H1 (cell line): ENCODE data around the gene ZSCAN21. TPM values are rescaled to one million over a fixed set of nuclear protein-coding genes. Genes with fewer than 3 reads are reported as not detected.

Source experiments
- CTCF ChIA-PET: fragments of 300-600 bp; sonication (Branson Sonifier 250); formaldehyde crosslinking; loops from one replicate; lab custom pipeline; 2021; ENCODE audit not compliant: partially characterized antibody; lab: Charles Lee
- POLR2A ChIA-PET: fragments of 300-600 bp; sonication (Branson Sonifier 250); formaldehyde crosslinking; loops from one replicate; lab custom pipeline; 2021; ENCODE audit warnings: inconsistent platforms; ENCODE audit not compliant: partially characterized antibody; lab: Charles Lee
- DNase-seq, 2 experiments: peaks; one replicate each; pipeline versions ENCODE4 v3.0.0 to v3.0.0-alpha.2; 2010 to 2022; ENCODE audit warnings: low spot score in 2 of 2, low read depth in 1 of 2, mixed read lengths in 1 of 2
- FAIRE-seq: peaks from 2 replicates; lab custom pipeline; 2011; peaks lifted over from hg19 to GRCh38; lab: Jason Lieb, UNC
- H2AFZ ChIP-seq: 2 replicates; pipeline ENCODE4 v1.8.1; 2012; ENCODE audit warnings: low read length, inconsistent platforms
- H2AK5ac ChIP-seq: 2 replicates; pipeline ENCODE4 v1.6.1; 2013; ENCODE audit warnings: low read depth, low read length
- H2BK120ac ChIP-seq: replicated peaks from 2 replicates; pipeline ENCODE3; 2013; ENCODE audit warnings: low read depth, low read length, inconsistent platforms
- H2BK12ac ChIP-seq: 2 replicates; pipeline ENCODE4 v1.6.1; 2013; ENCODE audit warnings: low read depth, low read length
- H2BK15ac ChIP-seq: 2 replicates; pipeline ENCODE4 v1.6.1; 2013; ENCODE audit warnings: low read length
- H2BK20ac ChIP-seq: 2 replicates; pipeline ENCODE4 v1.6.1; 2013; ENCODE audit warnings: low read length
- H2BK5ac ChIP-seq: 2 replicates; pipeline ENCODE4 v1.6.1; 2013; ENCODE audit warnings: low read depth, low read length
- H3K14ac ChIP-seq: 2 replicates; pipeline ENCODE4 v1.6.1; 2013; ENCODE audit warnings: inconsistent platforms; ENCODE audit not compliant: insufficient read length
- H3K18ac ChIP-seq: 2 replicates; pipeline ENCODE4 v1.6.1; 2013; ENCODE audit warnings: low read length; ENCODE audit errors: extremely low read depth
- H3K23ac ChIP-seq: 2 replicates; pipeline ENCODE4 v1.6.1; 2013; ENCODE audit warnings: inconsistent platforms; ENCODE audit not compliant: insufficient read length
- H3K23me2 ChIP-seq: 2 replicates; pipeline ENCODE4 v1.6.1; 2013; ENCODE audit warnings: low read depth, low read length
- H3K27ac ChIP-seq: 2 replicates; pipeline ENCODE4 v1.6.1; 2011; ENCODE audit warnings: low read depth, low read length, inconsistent platforms
- H3K27me3 ChIP-seq, 4 experiments: replicated peaks in 1 of 4; 1 replicate in 1 of 4; 2 replicates in 3 of 4; pipeline versions ENCODE4 v1.6.1 to v1.8.1; 2011 to 2013; ENCODE audit warnings: low read length in 3 of 4, mild to moderate bottlenecking in 3 of 4, inconsistent platforms in 2 of 4, mixed read lengths in 2 of 4, moderate library complexity in 1 of 4; ENCODE audit not compliant: control insufficient read depth in 3 of 4, insufficient read depth in 3 of 4; ENCODE audit errors: extremely low read depth in 1 of 4
- H3K36me3 ChIP-seq, 4 experiments: 2 replicates each; pipeline versions ENCODE4 v1.6.1 to v1.8.1; 2011 to 2013; ENCODE audit warnings: mild to moderate bottlenecking in 4 of 4, low read length in 3 of 4, moderate library complexity in 2 of 4, control low read depth in 1 of 4, inconsistent platforms in 1 of 4; ENCODE audit not compliant: insufficient read depth in 4 of 4, control insufficient read depth in 2 of 4
- H3K4ac ChIP-seq: replicated peaks from 2 replicates; pipeline ENCODE3; 2013; ENCODE audit warnings: low read length, low read depth, mixed read lengths, inconsistent platforms; ENCODE audit not compliant: insufficient read length
- H3K4me1 ChIP-seq, 4 experiments: replicated peaks in 1 of 4; 1 replicate in 1 of 4; 2 replicates in 3 of 4; pipeline versions ENCODE4 v1.6.1 to v1.8.1; 2011 to 2013; ENCODE audit warnings: low read length in 3 of 4, inconsistent platforms in 2 of 4, mixed read lengths in 1 of 4; ENCODE audit not compliant: insufficient read depth in 4 of 4, control insufficient read depth in 3 of 4
- H3K4me2 ChIP-seq, 2 experiments: 2 replicates each; pipeline versions ENCODE4 v1.6.1 to v1.8.1; 2011 to 2013; ENCODE audit warnings: low read depth in 2 of 2, low read length in 2 of 2, control low read depth in 1 of 2, inconsistent platforms in 1 of 2, mild to moderate bottlenecking in 1 of 2; ENCODE audit not compliant: insufficient read depth in 1 of 2
- H3K4me3 ChIP-seq, 4 experiments: fragments of 200-600, 300-600 bp in 1 of 4; sonication (generic), shearing (Covaris generic), sonication (Bioruptor Twin) in 1 of 4; 2 replicates each; pipeline versions ENCODE4 v1.5.1 to v1.8.1; 2011 to 2016; ENCODE audit warnings: low read length in 4 of 4, low read depth in 3 of 4, control low read depth in 2 of 4, inconsistent platforms in 2 of 4, mild to moderate bottlenecking in 2 of 4, mixed read lengths in 1 of 4, moderate library complexity in 1 of 4; ENCODE audit not compliant: insufficient read depth in 2 of 4; ENCODE audit errors: extremely low read depth in 1 of 4
- H3K56ac ChIP-seq: replicated peaks from 2 replicates; pipeline ENCODE3; 2013; ENCODE audit warnings: low read depth, mild to moderate bottlenecking, mixed read lengths, low read length, inconsistent platforms; ENCODE audit not compliant: insufficient read length
- H3K79me1 ChIP-seq: 2 replicates; pipeline ENCODE4 v1.6.1; 2013; ENCODE audit warnings: low read depth, low read length, control low read depth
- H3K79me2 ChIP-seq, 2 experiments: 2 replicates each; pipeline versions ENCODE4 v1.6.1 to v1.8.1; 2012 to 2013; ENCODE audit warnings: low read length in 2 of 2, mild to moderate bottlenecking in 2 of 2, inconsistent platforms in 1 of 2; ENCODE audit not compliant: insufficient read depth in 2 of 2, control insufficient read depth in 1 of 2
- H3K9ac ChIP-seq, 4 experiments: replicated peaks in 1 of 4; 1 replicate in 1 of 4; 2 replicates in 3 of 4; pipeline versions ENCODE4 v1.6.1 to v1.8.1; 2011 to 2013; ENCODE audit warnings: low read depth in 3 of 4, low read length in 3 of 4, control low read depth in 2 of 4, mild to moderate bottlenecking in 2 of 4, moderate library complexity in 2 of 4, inconsistent platforms in 1 of 4; ENCODE audit errors: extremely low read depth in 1 of 4
- H3K9me3 ChIP-seq, 2 experiments: 2 replicates each; pipeline versions ENCODE4 v1.6.1 to v1.8.1; 2012 to 2013; ENCODE audit warnings: mild to moderate bottlenecking in 2 of 2, moderate library complexity in 2 of 2, control low read depth in 1 of 2, inconsistent platforms in 1 of 2, low read depth in 1 of 2, low read length in 1 of 2, mixed read lengths in 1 of 2; ENCODE audit not compliant: insufficient read depth in 2 of 2
- H4K20me1 ChIP-seq, 2 experiments: replicated peaks in 1 of 2; 2 replicates each; pipeline versions ENCODE3 to v1.8.1; 2011 to 2013; ENCODE audit warnings: inconsistent platforms in 2 of 2, low read length in 2 of 2, mild to moderate bottlenecking in 1 of 2; ENCODE audit not compliant: insufficient read depth in 2 of 2, control insufficient read depth in 1 of 2
- H4K5ac ChIP-seq: 2 replicates; pipeline ENCODE4 v1.6.1; 2013; ENCODE audit warnings: low read length, low read depth, mixed read lengths, inconsistent platforms; ENCODE audit not compliant: insufficient read length
- H4K8ac ChIP-seq: 2 replicates; pipeline ENCODE4 v1.8.0; 2013; ENCODE audit warnings: mild to moderate bottlenecking, moderate library complexity, low read length, inconsistent platforms; ENCODE audit not compliant: insufficient read depth; ENCODE audit errors: extremely low read depth
- H4K91ac ChIP-seq: replicated peaks from 2 replicates; pipeline ENCODE3; 2013; ENCODE audit warnings: low read length, mixed read lengths, inconsistent platforms; ENCODE audit not compliant: insufficient read length
- CREB1 ChIP-seq: IDR thresholded peaks from 2 replicates; pipeline ENCODE4 v1.6.1; 2012; ENCODE audit warnings: inconsistent platforms
- HDAC6 ChIP-seq: IDR thresholded peaks from one replicate; pipeline ENCODE4 v1.7.1; 2012; ENCODE audit warnings: low read depth, mild to moderate bottlenecking, inconsistent platforms, low read length, moderate library complexity
- RAD21 ChIP-seq, 2 experiments: IDR thresholded peaks in 1 of 2; conservative IDR thresholded peaks in 1 of 2; 2 replicates each; pipeline ENCODE4 v1.6.1; 2011; ENCODE audit warnings: low read depth in 2 of 2, low read length in 2 of 2, improper control_type of control experiment in 1 of 2, inconsistent platforms in 1 of 2, mild to moderate bottlenecking in 1 of 2, moderate library complexity in 1 of 2
- RBBP5 ChIP-seq: IDR thresholded peaks from 2 replicates; pipeline ENCODE4 v1.7.1; 2012; ENCODE audit warnings: low read depth, mild to moderate bottlenecking, inconsistent platforms, low read length, moderate library complexity, borderline replicate concordance
- SIRT6 ChIP-seq: IDR thresholded peaks from one replicate; pipeline ENCODE4 v1.7.1; 2012; ENCODE audit warnings: low read length, inconsistent platforms
- TBP ChIP-seq: IDR thresholded peaks from 2 replicates; pipeline ENCODE4 v1.6.1; 2011; ENCODE audit warnings: low read depth, low read length, improper control_type of control experiment
- TCF12 ChIP-seq: IDR thresholded peaks from 2 replicates; pipeline ENCODE4 v1.6.1; 2011; ENCODE audit warnings: low read depth, mild to moderate bottlenecking, low read length
- ZNF274 ChIP-seq: IDR thresholded peaks from 2 replicates; pipeline ENCODE4 v1.7.0; 2012; ENCODE audit warnings: low read length, borderline replicate concordance; ENCODE audit errors: extremely low read depth
- WGBS, 2 experiments: shearing (Covaris generic) in 1 of 2; methylation state at CpG; one replicate each; pipeline versions ENCODE4 v1.1.6 to v1.1.7; 2013 to 2015; ENCODE audit warnings: low lambda C conversion rate in 2 of 2, mixed read lengths in 2 of 2, inconsistent platforms in 1 of 2, low coverage in 1 of 2, missing lambda C conversion rate in 1 of 2; ENCODE audit not compliant: insufficient replicate concordance in 2 of 2, insufficient coverage in 1 of 2, insufficient read length in 1 of 2; ENCODE audit errors: extremely low coverage in 1 of 2, missing lambda C conversion rate in 1 of 2; 5-methylcytosine and 5-hydroxymethylcytosine counted together
- polyA plus RNA-seq, 7 experiments: library from polyadenylated mRNA; depleted of rRNA in 3 of 7; stranded (reverse) in 5 of 7; unstranded in 2 of 7; fragments of >200 nt in 5 of 7; fragments of 200-250 nt in 2 of 7; gene quantifications; 1 replicate in 5 of 7; 2 replicates in 1 of 7; 4 replicates in 1 of 7; pipeline versions ENCODE4 v1.2.1 to v1.2.3, GENCODE V29; 2011 to 2013; ENCODE audit warnings: missing spikeins in 2 of 7, mixed read lengths in 2 of 7
- total RNA-seq: library from RNA; stranded (reverse); fragmentation: NEBNext Ultra II Directional; extraction: Animal tissue kit (Norgen Biotek cat#: 25700); gene quantifications from 2 replicates; pipeline ENCODE4 v1.2.1, GENCODE V29; 2021

Gene ZSCAN21
- total and polyA plus RNA-seq, 2 of the 8 experiments (the other 6 are each of a cell fraction or from before 2014, with no cell fraction given) = 15.4 to 26.1 TPM

DNA sequence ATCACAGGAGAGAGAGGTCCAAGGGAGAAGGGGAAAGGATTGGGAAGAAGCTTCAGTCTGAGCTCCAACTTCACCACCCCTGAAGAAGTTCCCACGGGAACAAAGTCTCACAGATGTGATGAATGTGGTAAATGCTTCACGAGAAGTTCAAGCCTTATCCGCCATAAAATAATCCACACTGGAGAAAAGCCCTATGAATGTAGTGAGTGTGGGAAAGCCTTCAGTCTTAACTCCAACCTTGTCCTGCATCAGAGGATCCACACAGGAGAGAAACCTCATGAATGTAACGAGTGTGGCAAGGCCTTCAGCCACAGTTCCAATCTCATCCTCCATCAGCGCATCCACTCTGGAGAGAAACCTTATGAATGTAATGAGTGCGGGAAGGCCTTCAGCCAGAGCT, 16.0 kb upstream of the ZSCAN21 start:
- Histone ChIP-seq H4K20me1 (peaks cover 0 to 3% of the 10 kb centered on the region in 2 experiments), H2AK5ac (no peak overlapping the region), H3K14ac (no peak overlapping the region), H3K4ac (no peak overlapping the region), H3K23me2 (no peaks in the 10 kb centered on the region), H3K56ac (no peak overlapping the region), H3K4me3 (no peak overlapping the region), H3K79me1 (no peaks in the 10 kb centered on the region), H2AFZ (no peak overlapping the region), H4K5ac (no peak overlapping the region), H3K18ac (no peak overlapping the region), H4K91ac (no peak overlapping the region), H3K27ac (no peak overlapping the region), H3K23ac (no peak overlapping the region), H4K8ac (no peak overlapping the region), H3K27me3 (no peaks in the 10 kb centered on the region), H3K4me2 (no peak overlapping the region), H3K36me3 (peaks cover 23 to 61% (median 45%) of the 10 kb centered on the region in 4 experiments; a peak in 7 of 8 replicates)
- WGBS, 2 experiments = 94% methylated on average over 6 of the region's 6 CpGs; no CpG with 5 or more reads in 1 of the 2 experiments
- CTCF ChIA-PET = interaction anchor here (0.6 to 1.0 kb wide), 3 partner anchors 14 to 39 kb away, joined by 3 to 4 read pairs (median 3); no protein-coding TSS in a partner anchor
- FAIRE-seq = no peak
- POLR2A ChIA-PET = interaction anchor here (0.6 to 1.5 kb wide), 4 partner anchors 13 to 236 kb away, joined by 3 to 6 read pairs (median 3); no protein-coding TSS in a partner anchor
- TF ChIP-seq RBBP5 (no peak), TCF12 (no peak), HDAC6 (no peak), SIRT6 (no peak), RAD21 (IDR thresholded peaks at IDR 0.05 in 1 of 2, conservative IDR thresholded peaks at IDR 0.05 in 1 of 2; ENCODE audit: low read depth in 2 of 2, low read length in 2 of 2) (no peak), CREB1 (no peak), TBP (no peak), ZNF274 (no peak)
- TF ChIP-seq, all 59 proteins: peak for 0
- no peak overlapping the region for H2BK5ac ChIP-seq
- no peak for DNase-seq
- H2BK120ac ChIP-seq = no peak overlapping the region
- no peak overlapping the region for H2BK15ac ChIP-seq
- no peaks in the 10 kb centered on the region for H3K79me2 ChIP-seq
- H3K9ac ChIP-seq = no peak overlapping the region
- H3K9me3 ChIP-seq = no peaks in the 10 kb centered on the region; a peak in 1 of 4 replicates
- H2BK12ac ChIP-seq = no peak overlapping the region
- no peak overlapping the region for H2BK20ac ChIP-seq
- H3K4me1 ChIP-seq = no peaks in the 10 kb centered on the region
